K562 (cell line): ENCODE results near the gene TLN1. TPM values are rescaled to one million over a fixed set of nuclear protein-coding genes. Genes with fewer than 3 reads are reported as not detected.

Experiments
- CHCHD3 ChIP-seq: fragments of 250-450 bp; sonication (Bioruptor Pico); IDR thresholded peaks from 2 replicates; pipeline ENCODE4 v2.1.2; 2022; ENCODE audit warnings: mild to moderate bottlenecking
- CREB1 ChIP-seq, 2 experiments: sonication (generic) in 1 of 2; formaldehyde crosslinking in 1 of 2; IDR thresholded peaks; 2 replicates each; pipeline versions ENCODE4 v1.6.1 to v1.8.0; 2012 to 2022; ENCODE audit warnings: inconsistent platforms in 1 of 2, mild to moderate bottlenecking in 1 of 2, missing genetic modification reagents in 1 of 2, moderate library complexity in 1 of 2
- EP300 ChIP-seq: IDR thresholded peaks from 2 replicates; pipeline ENCODE4 v1.6.1; 2012; ENCODE audit warnings: low read length, improper control_type of control experiment
- IRF2 ChIP-seq: sonication (generic); formaldehyde crosslinking; IDR thresholded peaks from 2 replicates; pipeline ENCODE4 v1.8.1; 2022; ENCODE audit warnings: mild to moderate bottlenecking, missing genetic modification reagents
- MYBL2 ChIP-seq, 2 experiments: fragments of 450-650 bp in 1 of 2; sonication (generic) in 1 of 2; formaldehyde crosslinking in 1 of 2; IDR thresholded peaks; 2 replicates each; pipeline versions ENCODE4 v1.6.1 to v1.8.1; 2017 to 2022; ENCODE audit warnings: borderline replicate concordance in 1 of 2, inconsistent platforms in 1 of 2, low read depth in 1 of 2, mild to moderate bottlenecking in 1 of 2, missing genetic modification reagents in 1 of 2, moderate library complexity in 1 of 2
- POLR2AphosphoS5 ChIP-seq: IDR thresholded peaks from 2 replicates; pipeline ENCODE4 v1.6.1; 2011; ENCODE audit warnings: mild to moderate bottlenecking, low read depth, low read length, moderate library complexity; ENCODE audit not compliant: control insufficient read depth, insufficient read depth
- RCOR1 ChIP-seq, 2 experiments: IDR thresholded peaks; 2 replicates each; pipeline ENCODE4 v1.6.1; 2012; ENCODE audit warnings: low read depth in 2 of 2, low read length in 2 of 2, borderline replicate concordance in 1 of 2, improper control_type of control experiment in 1 of 2
- SAFB ChIP-seq: fragments of 200-400 bp; formaldehyde crosslinking; IDR thresholded peaks from 2 replicates; pipeline ENCODE4 v1.6.1; 2017; ENCODE audit warnings: low read depth, low read length, borderline replicate concordance
- TEAD1 ChIP-seq, 2 experiments: fragments of 450-650 bp in 1 of 2; sonication (generic) in 1 of 2; formaldehyde crosslinking; IDR thresholded peaks; 2 replicates each; pipeline versions ENCODE4 v1.4.0 to v1.8.0; 2020 to 2022; ENCODE audit warnings: mild to moderate bottlenecking in 2 of 2, missing genetic modification reagents in 1 of 2
- polyA plus RNA-seq, 8 experiments: library from polyadenylated mRNA; depleted of rRNA in 4 of 8; stranded (reverse) in 5 of 8; unstranded in 3 of 8; fragments of >200 nt; fragmentation: Nextera tagmentation in 2 of 8; fragmentation: Illumina TruSeq in 1 of 8; extraction: Ambion mirVana in 2 of 8; extraction: Trizol in 1 of 8; gene quantifications; 2 replicates each; pipeline versions ENCODE4 v1.2.1 to v1.2.3, GENCODE V29; 2011 to 2014; ENCODE audit warnings: inconsistent platforms in 1 of 8, missing spikeins in 1 of 8
- total RNA-seq, 7 experiments: library from RNA; depleted of rRNA in 6 of 7; stranded (reverse); fragments of >200 nt in 6 of 7; fragmentation: Illumina TruSeq in 2 of 7; extraction: Trizol in 2 of 7; gene quantifications; 2 replicates each; pipeline versions ENCODE4 v1.2.1 to v1.2.3, GENCODE V29; 2011 to 2021; ENCODE audit warnings: low replicate concordance in 1 of 7
- TF ChIP-seq, protein P1 (sequence below), 2 experiments: fragments of 450-650 bp; IDR thresholded peaks; 2 replicates each; pipeline ENCODE4 v1.6.1; 2016; ENCODE audit warnings: mild to moderate bottlenecking in 2 of 2, borderline replicate concordance in 1 of 2, low read depth in 1 of 2, moderate library complexity in 1 of 2
- TF ChIP-seq, protein P2 (sequence below): sonication (generic); formaldehyde crosslinking; IDR thresholded peaks from 2 replicates; pipeline ENCODE4 v1.8.0; 2022; ENCODE audit warnings: mild to moderate bottlenecking, missing genetic modification reagents
- TF ChIP-seq, protein P3 (sequence below): fragments of 450-650 bp; IDR thresholded peaks from 2 replicates; pipeline ENCODE4 v1.6.1; 2017; ENCODE audit warnings: antibody characterized with exemption, mild to moderate bottlenecking

TLN1 gene
- total and polyA plus RNA-seq, 9 of the 15 experiments (the other 6 are each of a cell fraction or from before 2014, with no cell fraction given), result 3.6 to 240 (median 54.8) TPM

DNA sequence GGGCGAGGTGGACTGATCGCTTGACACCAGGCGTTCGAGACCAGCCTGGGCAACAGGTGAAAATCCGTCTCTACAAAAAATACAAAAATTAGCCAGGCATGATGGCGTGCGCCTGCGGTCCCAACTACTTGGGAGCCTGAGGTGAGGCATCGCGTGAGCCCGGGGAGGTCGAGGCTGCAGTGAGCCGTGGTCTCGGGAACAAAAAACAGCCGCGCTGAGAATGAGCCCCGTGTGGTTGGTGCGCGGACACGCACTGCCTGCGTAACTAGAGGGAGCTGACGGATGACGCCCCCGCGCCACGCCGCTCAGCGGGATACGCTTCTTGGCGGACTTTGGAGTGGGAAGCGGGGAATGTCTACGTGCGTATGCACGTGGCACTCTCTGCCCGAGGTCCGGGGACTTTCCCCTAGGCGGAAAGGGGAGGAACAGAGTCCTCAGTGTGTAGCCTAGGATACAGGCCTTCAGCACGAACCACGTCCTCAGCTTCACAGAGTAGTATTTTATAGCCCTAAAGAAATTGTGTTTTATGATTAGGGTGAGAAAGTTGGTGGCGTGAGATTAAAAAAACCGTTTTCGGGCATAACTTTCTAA lies 74.4 kb downstream of the TLN1 start, which contains the start of gene RMRP (continued):
- TF ChIP-seq CHCHD3 (no peak), RCOR1 (IDR thresholded peaks at IDR 0.05; ENCODE audit: borderline replicate concordance in 1 of 2, low read depth in 2 of 2, low read length in 2 of 2) (peak in 1 of 2 experiments; percentile 21; a peak in 1 of 4 replicates), IRF2 (no peak), TEAD1 (CRISPR knock-in tag; IDR thresholded peaks at IDR 0.05) (peak; percentile 74 to 97), EP300 (peak; percentile 42; the same call in 1 of the 2 replicates), CREB1 (IDR thresholded peaks at IDR 0.05) (peak; percentile 83), CREB1 (CRISPR knock-in tag; IDR thresholded peaks at IDR 0.05) (peak; percentile 90), SAFB (peak; percentile 55; the same call in 1 of the 2 replicates), MYBL2 (IDR thresholded peaks at IDR 0.05; ENCODE audit: low read depth) (no peak), MYBL2 (CRISPR knock-in tag; IDR thresholded peaks at IDR 0.05; ENCODE audit: borderline replicate concordance) (no peak), POLR2AphosphoS5 (peak; percentile 63)
- TF ChIP-seq, protein P1, sequence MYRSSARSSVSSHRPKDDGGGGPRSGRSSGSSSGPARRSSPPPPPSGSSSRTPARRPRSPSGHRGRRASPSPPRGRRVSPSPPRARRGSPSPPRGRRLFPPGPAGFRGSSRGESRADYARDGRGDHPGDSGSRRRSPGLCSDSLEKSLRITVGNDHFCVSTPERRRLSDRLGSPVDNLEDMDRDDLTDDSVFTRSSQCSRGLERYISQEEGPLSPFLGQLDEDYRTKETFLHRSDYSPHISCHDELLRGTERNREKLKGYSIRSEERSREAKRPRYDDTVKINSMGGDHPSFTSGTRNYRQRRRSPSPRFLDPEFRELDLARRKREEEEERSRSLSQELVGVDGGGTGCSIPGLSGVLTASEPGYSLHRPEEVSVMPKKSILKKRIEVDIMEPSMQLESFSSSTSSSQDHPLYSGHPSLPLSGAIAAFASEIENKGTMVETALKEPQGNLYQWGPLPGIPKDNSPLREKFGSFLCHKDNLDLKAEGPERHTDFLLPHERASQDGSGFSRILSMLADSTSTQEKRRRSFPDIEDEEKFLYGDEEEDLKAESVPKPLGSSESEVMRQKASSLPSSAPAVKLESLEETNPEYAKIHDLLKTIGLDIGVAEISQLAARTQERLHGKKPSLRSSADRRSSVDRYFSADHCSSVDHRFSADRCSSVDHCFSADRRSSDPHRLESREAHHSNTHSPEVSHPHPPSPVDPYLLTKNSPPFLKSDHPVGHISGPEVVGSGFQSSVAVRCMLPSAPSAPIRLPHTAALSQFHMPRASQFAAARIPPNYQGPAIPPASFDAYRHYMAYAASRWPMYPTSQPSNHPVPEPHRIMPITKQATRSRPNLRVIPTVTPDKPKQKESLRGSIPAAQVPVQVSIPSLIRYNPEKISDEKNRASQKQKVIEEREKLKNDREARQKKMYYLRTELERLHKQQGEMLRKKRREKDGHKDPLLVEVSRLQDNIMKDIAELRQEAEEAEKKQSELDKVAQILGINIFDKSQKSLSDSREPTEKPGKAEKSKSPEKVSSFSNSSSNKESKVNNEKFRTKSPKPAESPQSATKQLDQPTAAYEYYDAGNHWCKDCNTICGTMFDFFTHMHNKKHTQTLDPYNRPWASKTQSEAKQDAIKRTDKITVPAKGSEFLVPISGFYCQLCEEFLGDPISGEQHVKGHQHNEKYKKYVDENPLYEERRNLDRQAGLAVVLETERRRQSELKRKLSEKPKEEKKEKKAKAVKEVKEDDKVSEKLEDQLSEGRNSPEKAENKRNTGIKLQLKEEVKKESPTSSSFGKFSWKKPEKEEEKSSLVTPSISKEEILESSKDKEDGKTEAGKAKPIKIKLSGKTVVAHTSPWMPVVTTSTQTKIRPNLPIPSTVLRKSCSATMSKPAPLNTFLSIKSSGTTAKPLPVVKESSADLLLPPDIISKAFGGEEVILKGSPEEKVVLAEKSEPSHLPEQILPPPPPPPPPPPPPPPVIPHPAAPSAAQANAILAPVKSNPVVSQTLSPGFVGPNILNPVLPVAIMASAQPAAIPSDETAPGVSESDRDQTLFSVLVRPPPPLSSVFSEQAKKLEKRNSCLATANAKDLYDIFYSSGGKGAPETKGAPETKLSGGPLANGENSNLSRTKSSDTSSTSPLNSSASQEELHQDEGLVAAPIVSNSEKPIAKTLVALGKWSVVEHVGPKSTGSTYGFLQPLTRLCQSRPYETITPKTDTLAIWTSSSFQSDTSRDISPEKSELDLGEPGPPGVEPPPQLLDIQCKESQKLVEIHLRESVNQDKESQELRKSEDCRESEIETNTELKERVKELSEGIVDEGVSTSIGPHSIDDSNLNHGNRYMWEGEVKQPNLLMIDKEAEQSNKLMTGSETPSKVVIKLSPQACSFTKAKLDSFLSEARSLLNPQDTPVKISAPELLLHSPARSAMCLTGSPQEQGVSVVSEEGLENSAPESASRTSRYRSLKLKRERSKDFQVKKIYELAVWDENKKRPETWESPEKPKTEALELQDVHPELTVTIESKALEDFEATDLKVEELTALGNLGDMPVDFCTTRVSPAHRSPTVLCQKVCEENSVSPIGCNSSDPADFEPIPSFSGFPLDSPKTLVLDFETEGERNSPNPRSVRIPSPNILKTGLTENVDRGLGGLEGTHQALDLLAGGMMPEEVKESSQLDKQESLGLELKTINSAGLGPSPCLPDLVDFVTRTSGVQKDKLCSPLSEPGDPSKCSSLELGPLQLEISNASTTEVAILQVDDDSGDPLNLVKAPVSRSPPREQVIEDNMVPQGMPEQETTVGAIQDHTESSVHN (IDR thresholded peaks at IDR 0.05; ENCODE audit: borderline replicate concordance in 1 of 2, low read depth in 1 of 2), result no peak
- TF ChIP-seq, protein P2, sequence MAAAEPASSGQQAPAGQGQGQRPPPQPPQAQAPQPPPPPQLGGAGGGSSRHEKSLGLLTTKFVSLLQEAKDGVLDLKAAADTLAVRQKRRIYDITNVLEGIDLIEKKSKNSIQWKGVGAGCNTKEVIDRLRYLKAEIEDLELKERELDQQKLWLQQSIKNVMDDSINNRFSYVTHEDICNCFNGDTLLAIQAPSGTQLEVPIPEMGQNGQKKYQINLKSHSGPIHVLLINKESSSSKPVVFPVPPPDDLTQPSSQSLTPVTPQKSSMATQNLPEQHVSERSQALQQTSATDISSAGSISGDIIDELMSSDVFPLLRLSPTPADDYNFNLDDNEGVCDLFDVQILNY (CRISPR knock-in tag), result peak; percentile 83; the same call in 1 of the 2 replicates
- TF ChIP-seq, protein P3, sequence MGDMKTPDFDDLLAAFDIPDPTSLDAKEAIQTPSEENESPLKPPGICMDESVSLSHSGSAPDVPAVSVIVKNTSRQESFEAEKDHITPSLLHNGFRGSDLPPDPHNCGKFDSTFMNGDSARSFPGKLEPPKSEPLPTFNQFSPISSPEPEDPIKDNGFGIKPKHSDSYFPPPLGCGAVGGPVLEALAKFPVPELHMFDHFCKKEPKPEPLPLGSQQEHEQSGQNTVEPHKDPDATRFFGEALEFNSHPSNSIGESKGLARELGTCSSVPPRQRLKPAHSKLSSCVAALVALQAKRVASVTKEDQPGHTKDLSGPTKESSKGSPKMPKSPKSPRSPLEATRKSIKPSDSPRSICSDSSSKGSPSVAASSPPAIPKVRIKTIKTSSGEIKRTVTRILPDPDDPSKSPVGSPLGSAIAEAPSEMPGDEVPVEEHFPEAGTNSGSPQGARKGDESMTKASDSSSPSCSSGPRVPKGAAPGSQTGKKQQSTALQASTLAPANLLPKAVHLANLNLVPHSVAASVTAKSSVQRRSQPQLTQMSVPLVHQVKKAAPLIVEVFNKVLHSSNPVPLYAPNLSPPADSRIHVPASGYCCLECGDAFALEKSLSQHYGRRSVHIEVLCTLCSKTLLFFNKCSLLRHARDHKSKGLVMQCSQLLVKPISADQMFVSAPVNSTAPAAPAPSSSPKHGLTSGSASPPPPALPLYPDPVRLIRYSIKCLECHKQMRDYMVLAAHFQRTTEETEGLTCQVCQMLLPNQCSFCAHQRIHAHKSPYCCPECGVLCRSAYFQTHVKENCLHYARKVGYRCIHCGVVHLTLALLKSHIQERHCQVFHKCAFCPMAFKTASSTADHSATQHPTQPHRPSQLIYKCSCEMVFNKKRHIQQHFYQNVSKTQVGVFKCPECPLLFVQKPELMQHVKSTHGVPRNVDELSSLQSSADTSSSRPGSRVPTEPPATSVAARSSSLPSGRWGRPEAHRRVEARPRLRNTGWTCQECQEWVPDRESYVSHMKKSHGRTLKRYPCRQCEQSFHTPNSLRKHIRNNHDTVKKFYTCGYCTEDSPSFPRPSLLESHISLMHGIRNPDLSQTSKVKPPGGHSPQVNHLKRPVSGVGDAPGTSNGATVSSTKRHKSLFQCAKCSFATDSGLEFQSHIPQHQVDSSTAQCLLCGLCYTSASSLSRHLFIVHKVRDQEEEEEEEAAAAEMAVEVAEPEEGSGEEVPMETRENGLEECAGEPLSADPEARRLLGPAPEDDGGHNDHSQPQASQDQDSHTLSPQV, result peak; percentile 69; the same call in 1 of the 2 replicates
